Neural progenitor cell (in vitro differentiated cells): Measurements from ENCODE around the gene SAV1. TPM values are rescaled to one million over a fixed set of nuclear protein-coding genes. Genes with fewer than 3 reads are reported as not detected.

Source experiments
- DNase-seq: peaks from one replicate; pipeline ENCODE4 v3.0.0-alpha.2; 2016; ENCODE audit warnings: low spot score
- H2AFZ ChIP-seq: fragments of 200-600 bp; sonication (generic); replicated peaks from 2 replicates; pipeline ENCODE4 v1.6.1; 2016; ENCODE audit warnings: antibody characterized with exemption
- H3F3A ChIP-seq: fragments of 200-600 bp; sonication (generic); 2 replicates; pipeline ENCODE4 v1.6.1; 2016; ENCODE audit warnings: antibody characterized with exemption, low read depth
- H3K27ac ChIP-seq: fragments of 200-600 bp; sonication (generic); 2 replicates; pipeline ENCODE4 v1.5.1; 2016; ENCODE audit warnings: mild to moderate bottlenecking
- H3K27me3 ChIP-seq: fragments of 200-600 bp; sonication (generic); 2 replicates; pipeline ENCODE4 v1.6.1; 2016; ENCODE audit warnings: mild to moderate bottlenecking, moderate library complexity
- H3K36me3 ChIP-seq: fragments of 200-600 bp; sonication (generic); 2 replicates; pipeline ENCODE4 v1.5.1; 2016
- H3K4me1 ChIP-seq: fragments of 200-600 bp; sonication (generic); 2 replicates; pipeline ENCODE4 v1.6.1; 2016; ENCODE audit warnings: mixed run types
- H3K4me2 ChIP-seq: fragments of 200-600 bp; sonication (generic); 2 replicates; pipeline ENCODE4 v1.6.1; 2016
- H3K4me3 ChIP-seq: fragments of 200-600 bp; sonication (generic); 2 replicates; pipeline ENCODE4 v1.5.1; 2016
- H3K79me2 ChIP-seq: fragments of 200-600 bp; sonication (generic); 2 replicates; pipeline ENCODE4 v1.6.1; 2016; ENCODE audit warnings: low read depth
- H3K9ac ChIP-seq: fragments of 200-600 bp; sonication (generic); 2 replicates; pipeline ENCODE4 v1.6.1; 2016
- H3K9me3 ChIP-seq: fragments of 200-600 bp; sonication (generic); 2 replicates; pipeline ENCODE4 v1.5.1; 2016; ENCODE audit warnings: low read depth
- H4K20me1 ChIP-seq: fragments of 200-600 bp; sonication (generic); 2 replicates; pipeline ENCODE4 v1.6.1; 2016; ENCODE audit warnings: low read depth
- H3K27ac Mint-ChIP-seq: 3 replicates; pipeline ENCODE4 v1.8.0; 2021; ENCODE audit warnings: mixed read lengths
- H3K27me3 Mint-ChIP-seq: 2 replicates; pipeline ENCODE4 v1.8.0; 2022; ENCODE audit warnings: low read depth, mild to moderate bottlenecking, inconsistent platforms, moderate library complexity, mixed read lengths; ENCODE audit not compliant: insufficient read depth
- H3K36me3 Mint-ChIP-seq: 3 replicates; pipeline ENCODE4 v1.8.0; 2021; ENCODE audit warnings: mixed read lengths
- H3K4me1 Mint-ChIP-seq: 3 replicates; pipeline ENCODE4 v1.8.0; 2021; ENCODE audit warnings: mixed read lengths
- H3K4me3 Mint-ChIP-seq: 3 replicates; pipeline ENCODE4 v1.8.0; 2021; ENCODE audit warnings: mild to moderate bottlenecking, moderate library complexity, mixed read lengths
- H3K9me3 Mint-ChIP-seq: 3 replicates; pipeline ENCODE4 v1.8.0; 2020; ENCODE audit warnings: mixed read lengths
- CTCF ChIP-seq: fragments of 200-600 bp; sonication (generic); IDR thresholded peaks from 2 replicates; pipeline ENCODE4 v1.5.1; 2017; ENCODE audit warnings: antibody characterized with exemption, mild to moderate bottlenecking
- EZH2 ChIP-seq: fragments of 200-600 bp; sonication (generic); IDR thresholded peaks from 2 replicates; pipeline ENCODE4 v1.6.1; 2017; ENCODE audit warnings: antibody characterized with exemption, mild to moderate bottlenecking, moderate library complexity
- EZH2phosphoT487 ChIP-seq: fragments of 200-600 bp; sonication (generic); IDR thresholded peaks from 2 replicates; pipeline ENCODE4 v1.6.1; 2017; ENCODE audit warnings: antibody characterized with exemption
- small RNA-seq: library from RNA; depleted of rRNA; stranded (forward); fragments of <200 nt; gene quantifications from one replicate; pipeline ENCODE3, GENCODE V24; 2015
- total RNA-seq: library from RNA; depleted of rRNA; stranded (reverse); fragments of >200 nt; gene quantifications from 2 replicates; pipeline ENCODE4 v1.2.3, GENCODE V29; 2015; ENCODE audit warnings: low replicate concordance

The SAV1 gene
- total RNA-seq, 1 donor from 2014 or later, result 34.5 TPM

GRCh38 chr14:50598765-50599164 is 69.3 kb downstream of the SAV1 start:
- no peaks in the 10 kb centered on the region for H3K36me3 ChIP-seq
- H3K27ac ChIP-seq, result no peak overlapping the region
- DNase-seq, result no peak
- H3K9me3 ChIP-seq, result no peaks in the 10 kb centered on the region
- TF ChIP-seq EZH2 (no peak), EZH2phosphoT487 (no peak), CTCF (no peak)
- H3F3A ChIP-seq, result peaks cover 14% of the 10 kb centered on the region
- no peak overlapping the region for H3K4me3 ChIP-seq
- no peak overlapping the region for H3K4me2 ChIP-seq
- no peak overlapping the region for H2AFZ ChIP-seq
- H3K9ac ChIP-seq, result no peak overlapping the region
- H3K79me2 ChIP-seq, result no peaks in the 10 kb centered on the region
- no peaks in the 10 kb centered on the region for H4K20me1 ChIP-seq
- Mint-ChIP-seq H3K36me3 (no peaks in the 10 kb centered on the region), H3K9me3 (no peaks in the 10 kb centered on the region), H3K4me3 (no peak overlapping the region), H3K27ac (no peak overlapping the region), H3K4me1 (peaks cover 5% of the 10 kb centered on the region), H3K27me3 (no peaks in the 10 kb centered on the region)
- H3K27me3 ChIP-seq, result no peaks in the 10 kb centered on the region
- peaks cover 13% of the 10 kb centered on the region for H3K4me1 ChIP-seq

GRCh38 chr14:50594577-50595316 is 73.4 kb downstream of the SAV1 start:
- no peaks in the 10 kb centered on the region for H3K27me3 Mint-ChIP-seq
- H3K79me2 ChIP-seq, result no peaks in the 10 kb centered on the region
- H2AFZ ChIP-seq, result peak overlapping the region; percentile 78
- H3K36me3 ChIP-seq, result no peaks in the 10 kb centered on the region
- H3K27me3 ChIP-seq, result no peaks in the 10 kb centered on the region
- no peak overlapping the region for H3K9ac ChIP-seq
- H3F3A ChIP-seq, result peaks cover 20% of the 10 kb centered on the region
- H3K4me3 Mint-ChIP-seq, result no peak overlapping the region
- no peaks in the 10 kb centered on the region for H3K9me3 Mint-ChIP-seq
- no peak overlapping the region for H3K27ac Mint-ChIP-seq
- no peaks in the 10 kb centered on the region for H4K20me1 ChIP-seq
- TF ChIP-seq EZH2phosphoT487 (no peak), CTCF (no peak), EZH2 (no peak)
- peak; percentile 4 for DNase-seq
- no peaks in the 10 kb centered on the region for H3K9me3 ChIP-seq
- no peak overlapping the region for H3K4me2 ChIP-seq
- H3K4me1 ChIP-seq, result peaks cover 6% of the 10 kb centered on the region
- H3K36me3 Mint-ChIP-seq, result no peaks in the 10 kb centered on the region
- H3K4me3 ChIP-seq, result no peak overlapping the region
- H3K4me1 Mint-ChIP-seq, result peaks cover 5% of the 10 kb centered on the region
- peak overlapping the region; percentile 79 for H3K27ac ChIP-seq

DNA sequence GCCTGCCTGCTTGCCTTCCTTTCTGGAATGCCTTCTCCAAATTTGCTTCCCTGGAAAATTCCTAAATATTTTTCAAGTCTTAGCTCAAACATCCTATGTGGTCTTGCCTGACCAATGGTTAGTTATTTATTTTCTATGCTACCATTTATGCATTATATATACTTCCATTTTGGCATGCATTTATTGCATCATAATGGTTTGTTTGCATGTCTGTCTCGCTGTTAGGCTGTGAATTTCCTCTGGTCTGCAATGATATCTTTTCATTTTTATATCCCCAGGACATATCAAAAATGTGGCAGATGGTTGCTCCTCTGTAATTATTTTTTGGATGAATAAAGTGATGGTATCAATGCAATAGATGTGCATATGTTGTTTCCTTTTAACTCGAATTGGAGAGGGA is 77.6 kb downstream of the SAV1 start:
- H3K79me2 ChIP-seq, result no peaks in the 10 kb centered on the region
- no peak for DNase-seq
- no peak overlapping the region for H3K4me3 Mint-ChIP-seq

More for the DNA sequence above, 77.6 kb downstream of the SAV1 start:
- H2AFZ ChIP-seq, result no peak overlapping the region
- peaks cover 6% of the 10 kb centered on the region for H3K4me1 ChIP-seq
- H3K27me3 ChIP-seq, result no peaks in the 10 kb centered on the region
- no peaks in the 10 kb centered on the region for H3K36me3 ChIP-seq
- H3K4me2 ChIP-seq, result no peak overlapping the region
- H3F3A ChIP-seq, result peaks cover 14% of the 10 kb centered on the region
- no peak overlapping the region for H3K4me3 ChIP-seq
- Mint-ChIP-seq H3K9me3 (no peaks in the 10 kb centered on the region), H3K27ac (no peak overlapping the region), H3K27me3 (no peaks in the 10 kb centered on the region), H3K36me3 (no peaks in the 10 kb centered on the region), H3K4me1 (peaks cover 5% of the 10 kb centered on the region)
- no peak overlapping the region for H3K9ac ChIP-seq
- no peaks in the 10 kb centered on the region for H4K20me1 ChIP-seq
- H3K27ac ChIP-seq, result no peak overlapping the region
- H3K9me3 ChIP-seq, result no peaks in the 10 kb centered on the region
- TF ChIP-seq EZH2phosphoT487 (no peak), EZH2 (no peak), CTCF (no peak)

Small RNAs within 50 kb of the gene (small RNA-seq; reads per million reads assigned to genes)
- gene RN7SL452P, result not detected

Other genes with a start within 250 kb of the SAV1 start
- gene MAP4K5, start 135.7 kb downstream of the SAV1 start, total RNA-seq, result 114 and 122 TPM in 2 replicates
- gene ATL1, start 108.2 kb downstream of the SAV1 start, total RNA-seq, result 7.3 and 11.8 TPM in 2 replicates
- gene NIN, start 162.9 kb upstream of the SAV1 start, total RNA-seq, result 34.7 and 49.0 TPM in 2 replicates
- gene ABHD12B, start 203.7 kb upstream of the SAV1 start, total RNA-seq, result not detected in 2 replicates